ENCODE results near the gene CDHR4.
A peak's percentile ranks its signal among the peaks of the same experiment; 100 is the strongest.
"Not testable (repeated sequence)": the region's sequence is repeated elsewhere in the genome, so short reads cannot be mapped to it uniquely, and the experiment has no call there.

CDHR4 gene, protein sequence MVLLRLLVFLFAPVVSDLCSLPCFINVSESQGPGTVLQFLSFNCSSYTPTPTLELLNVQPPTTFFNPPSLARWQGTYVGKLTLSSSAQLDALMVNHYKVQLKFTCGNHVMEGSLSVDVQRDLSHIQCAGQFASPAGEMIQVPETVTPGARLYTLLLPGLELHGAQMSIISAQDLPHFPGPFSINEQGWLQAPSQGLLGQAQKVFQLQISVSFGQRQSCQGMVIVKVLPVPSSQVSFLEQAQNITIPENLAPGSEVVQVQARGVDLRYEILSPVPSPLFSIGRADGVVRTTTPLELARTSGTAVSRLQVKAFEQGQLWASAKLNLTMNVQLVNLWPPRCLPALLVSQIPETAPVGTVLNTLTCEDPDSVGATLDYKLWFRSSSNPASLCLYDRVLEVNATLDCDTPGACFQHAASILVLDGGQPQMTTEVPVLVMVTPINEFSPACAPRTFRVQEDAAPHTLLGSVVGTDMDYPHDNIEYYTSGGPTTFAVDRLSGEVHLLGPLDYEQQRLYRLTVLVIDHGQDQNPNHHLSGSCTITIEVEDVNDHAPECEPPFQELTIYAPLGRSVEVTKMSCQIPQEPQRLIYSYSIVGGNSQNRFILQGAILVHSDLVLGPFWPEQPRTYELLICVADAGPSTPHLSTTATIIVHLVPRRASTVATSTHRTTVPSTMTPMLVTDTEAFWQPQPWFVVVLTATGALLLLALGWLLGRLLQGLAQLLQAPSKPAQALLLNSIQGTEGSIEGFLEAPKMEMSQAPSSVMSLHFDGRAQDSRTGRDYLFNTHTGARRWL

DNA sequence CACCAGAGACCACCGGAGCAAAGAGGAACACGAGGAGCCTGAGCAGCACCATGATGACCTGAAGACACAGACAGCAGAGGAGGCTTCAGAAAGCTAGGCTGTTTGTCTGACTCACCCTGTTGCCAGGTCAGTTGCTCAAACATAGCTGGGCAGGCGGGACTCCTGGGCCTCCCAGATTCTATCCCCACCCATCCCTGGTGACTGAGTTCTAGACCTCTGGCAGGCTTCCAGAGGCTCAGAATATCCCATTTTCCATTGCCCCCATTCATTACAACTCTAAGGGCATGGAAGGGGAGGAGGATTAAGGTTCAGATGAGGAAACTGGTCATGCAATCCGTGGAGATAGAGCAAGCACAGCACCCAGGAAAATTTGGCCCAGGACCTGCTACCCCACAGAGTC, at the start of gene CDHR4:
Gene CDHR4 (minus strand): TSS at position 113 of the 400 bp plus-strand sequence. CDS start 61 bp downstream, at position 52.
- DNase-seq (ENCODE audit: low read depth, low spot score) = no peak

DNA sequence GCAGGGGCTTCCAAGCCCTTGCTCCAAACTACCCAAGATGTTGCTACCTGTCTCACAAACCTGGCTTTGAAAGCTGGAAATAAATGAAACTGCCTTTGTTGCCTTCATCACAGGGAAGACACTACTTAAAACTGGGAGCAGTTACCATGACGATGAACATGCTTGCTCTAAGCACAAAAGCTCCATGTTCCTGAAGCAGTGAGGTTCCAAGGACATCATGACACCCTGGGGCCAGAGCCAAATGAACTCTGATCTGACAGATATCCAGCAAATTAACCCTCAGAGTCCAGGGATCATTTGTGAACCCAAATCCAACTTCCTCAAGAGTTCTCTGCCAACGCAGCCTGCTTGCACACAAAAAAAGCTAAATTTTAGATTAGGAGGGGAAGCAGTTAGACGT, 46.0 kb upstream of the CDHR4 start:
- DNase-seq (ENCODE audit: low read depth, low spot score) = no peak

DNA sequence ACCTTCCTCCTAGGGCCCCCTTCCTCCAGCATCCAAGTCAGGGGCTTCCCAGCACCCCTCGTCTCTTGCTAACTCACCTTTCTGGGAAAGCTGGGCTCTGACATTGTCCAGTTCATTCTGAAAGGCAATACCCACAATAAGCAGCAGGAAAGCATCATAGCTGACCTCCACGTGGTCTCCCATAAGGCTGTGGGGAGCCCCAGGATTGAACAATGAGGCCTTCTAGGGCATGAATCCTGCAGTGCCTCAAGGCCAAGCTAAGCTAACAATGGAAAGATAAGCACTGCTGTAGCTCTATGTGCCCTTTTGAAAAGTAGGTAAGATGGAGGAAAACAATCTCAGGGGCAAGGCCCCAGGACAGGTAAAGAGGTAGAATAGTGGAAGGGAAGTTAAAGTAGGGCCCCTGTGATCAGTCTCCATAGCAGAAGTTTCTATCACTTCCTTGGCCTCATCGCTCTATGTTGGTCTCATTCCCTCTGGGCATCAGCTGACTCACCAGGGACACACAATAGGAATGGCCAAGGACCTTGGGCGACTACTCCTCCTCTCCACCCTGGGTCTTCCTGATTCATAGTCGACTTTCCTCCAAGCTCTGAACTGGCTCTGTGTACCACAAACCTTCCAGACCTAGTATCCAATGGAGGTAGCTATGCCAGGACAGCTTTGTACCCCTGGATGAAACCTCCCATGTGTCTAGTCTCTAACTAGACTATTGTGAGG, 45.0 kb upstream of the CDHR4 start:
- DNase-seq (ENCODE audit: low read depth, low spot score) = no peak

GRCh38 chr3:49842843-49843517, 43.3 kb upstream of the CDHR4 start:
- no peak for DNase-seq (ENCODE audit: low read depth, low spot score)

GRCh38 chr3:49841806-49842205, 42.1 kb upstream of the CDHR4 start:
- no peak for DNase-seq (ENCODE audit: low read depth, low spot score)

- no peak for DNase-seq (ENCODE audit: low read depth, low spot score)
Observed at GRCh38 chr3:49841126-49841696, 41.5 kb upstream of the CDHR4 start.

DNA sequence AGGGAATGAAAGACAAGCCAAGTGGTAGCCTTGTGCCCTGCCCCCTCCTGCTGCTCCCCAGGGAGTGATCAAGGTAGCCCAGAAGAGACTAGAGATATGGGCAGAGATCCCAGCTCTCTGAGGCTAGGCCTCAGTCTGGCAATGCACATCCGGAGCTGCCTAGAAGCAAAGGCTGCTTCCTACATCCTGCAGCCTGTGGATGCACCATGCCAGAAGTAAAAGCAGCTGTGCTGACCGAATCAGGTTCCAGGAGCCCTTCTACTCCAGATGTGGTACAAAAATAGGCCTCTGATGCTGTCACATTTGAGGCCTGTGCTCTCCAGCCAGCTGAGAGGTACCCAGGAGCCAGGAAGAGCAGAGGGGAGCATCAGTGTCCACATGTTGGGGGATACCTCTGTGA, 40.7 kb upstream of the CDHR4 start:
- DNase-seq (ENCODE audit: low read depth, low spot score) = no peak

DNA sequence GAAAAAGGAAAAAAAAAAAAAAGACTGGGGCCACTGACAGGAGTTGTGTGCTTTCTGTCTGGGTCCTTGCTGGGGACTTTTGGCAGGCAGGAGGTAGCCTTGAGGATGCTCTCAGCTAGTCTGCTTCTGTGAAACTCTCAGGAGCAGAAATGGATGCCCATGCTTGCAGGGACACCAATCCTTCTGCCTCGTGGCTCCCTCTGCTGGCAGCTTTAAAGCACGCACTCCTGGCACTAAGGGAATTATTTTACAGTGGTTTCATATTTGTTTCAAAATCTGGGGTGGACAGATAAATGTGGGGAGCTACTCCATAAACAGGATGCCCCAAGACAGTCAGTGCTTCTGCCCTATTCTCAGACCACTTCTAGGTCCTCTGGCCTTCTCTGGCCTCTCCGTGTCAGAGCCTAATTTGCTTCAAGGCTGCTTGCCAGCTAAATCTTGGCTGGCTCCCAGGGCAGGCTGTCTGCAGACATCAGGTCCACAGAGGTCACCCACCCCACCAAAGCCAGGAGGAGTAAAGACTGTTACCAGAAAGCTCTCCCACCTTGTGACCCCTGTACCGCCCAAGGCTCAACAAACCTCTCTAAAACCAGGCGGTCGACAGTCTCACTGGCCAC, 39.6 kb upstream of the CDHR4 start:
- peak; percentile 65 for DNase-seq (ENCODE audit: low read depth, low spot score)

DNA sequence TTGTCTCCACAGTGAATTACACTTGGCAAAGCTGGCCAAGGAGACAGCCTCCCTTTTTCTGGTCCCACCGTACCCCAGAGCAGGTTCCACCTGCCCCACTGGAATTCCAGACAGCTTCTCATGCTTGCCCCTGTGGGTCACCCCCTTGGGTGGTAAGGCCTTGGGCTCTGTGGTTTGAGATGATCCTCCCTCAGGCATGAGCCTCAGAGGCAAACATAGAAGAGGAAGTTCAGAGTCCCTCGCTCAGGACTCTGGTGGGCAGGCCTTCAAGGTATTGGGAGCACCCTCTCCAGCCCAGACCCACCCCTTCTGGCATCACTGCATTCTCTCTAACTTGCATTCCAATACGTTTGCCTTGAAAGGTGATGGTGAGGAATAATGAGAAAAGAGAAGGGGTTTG, 31.7 kb upstream of the CDHR4 start:
- no peak for DNase-seq (ENCODE audit: low read depth, low spot score)

- DNase-seq (ENCODE audit: low read depth, low spot score) = no peak
Observed at GRCh38 chr3:49826016-49826415, 26.3 kb upstream of the CDHR4 start.

DNA sequence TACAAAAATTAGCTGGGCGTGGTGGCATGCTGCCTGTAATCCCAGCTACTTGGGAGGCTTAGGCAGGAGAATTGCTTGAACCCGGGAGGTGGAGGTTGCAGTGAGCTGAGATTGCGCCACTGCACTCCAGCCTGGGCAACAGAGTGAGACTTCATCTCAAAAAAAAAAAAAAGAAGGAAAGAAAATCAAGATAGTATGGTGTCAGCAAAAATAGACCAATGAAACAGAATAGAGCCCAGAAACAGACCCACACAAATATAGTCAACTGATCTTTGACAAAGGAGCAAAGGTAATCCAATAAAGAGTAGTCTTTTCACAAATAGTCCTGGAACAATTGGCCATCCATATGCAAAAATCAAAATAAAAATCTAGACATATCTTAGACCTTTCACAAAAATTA, 23.5 kb upstream of the CDHR4 start:
- DNase-seq (ENCODE audit: low read depth, low spot score) = not testable (repeated sequence)

DNA sequence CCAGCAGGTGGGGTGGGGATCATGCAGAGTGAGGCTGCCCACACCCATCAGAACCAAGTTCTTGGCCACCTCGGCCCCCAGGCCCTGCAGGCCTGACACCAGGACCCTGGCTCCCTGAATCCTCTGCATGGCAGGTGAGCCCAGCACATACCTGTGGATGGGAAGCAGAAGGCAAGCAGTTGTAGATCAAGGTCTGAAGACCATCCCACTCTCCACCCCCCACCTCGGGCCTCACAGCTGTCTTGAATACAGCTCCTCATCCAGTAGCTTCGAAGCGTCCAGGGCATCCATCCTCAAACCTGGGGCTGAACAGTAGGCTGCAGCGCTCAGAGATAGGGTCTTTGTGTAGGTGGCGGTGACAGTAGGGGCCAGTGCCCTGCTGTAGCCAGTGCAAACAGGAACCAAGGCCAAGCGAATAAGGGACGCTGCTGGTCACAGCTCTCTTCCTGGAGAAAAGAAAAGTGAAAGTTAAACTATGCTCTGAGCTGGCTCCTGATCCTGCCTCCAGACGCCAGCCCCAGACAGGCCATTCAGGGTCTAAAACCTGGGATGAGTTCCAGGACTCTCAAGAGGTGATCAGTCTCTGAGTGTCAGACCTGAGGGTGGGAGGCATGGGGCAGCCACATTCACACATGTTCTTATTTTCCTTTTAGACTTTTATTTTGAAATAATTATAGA, 14.0 kb upstream of the CDHR4 start, which contains the start of gene UBA7:
Gene UBA7 (minus strand): TSS at position 457 of the 678 bp plus-strand sequence. CDS start 166 bp downstream, at position 291.
- no peak for DNase-seq (ENCODE audit: low read depth, low spot score)

DNA sequence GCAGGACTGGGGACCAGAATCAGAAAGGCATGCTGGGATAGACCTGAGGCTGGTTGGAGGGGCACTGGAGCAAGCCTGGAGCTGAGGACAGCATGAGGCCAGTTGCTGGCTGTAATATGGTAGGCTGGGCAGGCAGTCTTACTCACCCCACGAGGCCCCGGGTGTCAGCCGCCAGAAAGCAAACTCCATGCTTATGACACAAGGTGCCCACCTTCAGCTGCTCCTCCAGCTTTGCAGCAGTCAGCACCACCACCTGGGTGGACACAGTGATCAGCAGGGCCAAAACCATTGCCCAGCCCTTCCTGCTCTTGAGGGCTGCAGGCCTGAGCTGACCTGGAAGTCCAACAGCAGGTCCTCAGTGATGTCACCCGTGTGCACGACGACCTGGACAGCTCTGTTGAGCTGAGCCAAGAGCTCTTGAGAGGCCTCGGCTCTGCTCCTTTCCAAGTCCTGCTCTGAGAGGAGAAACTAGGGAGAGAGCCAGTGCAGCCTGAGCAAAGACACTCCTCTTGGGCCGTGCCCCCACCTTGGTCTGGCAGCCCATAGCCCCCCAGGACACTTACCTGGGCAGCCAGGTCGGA, 13.3 kb upstream of the CDHR4 start:
- DNase-seq (ENCODE audit: low read depth, low spot score) = no peak

- DNase-seq (ENCODE audit: low read depth, low spot score) = no peak
Observed at GRCh38 chr3:49807431-49808114, 7.9 kb upstream of the CDHR4 start.

DNA sequence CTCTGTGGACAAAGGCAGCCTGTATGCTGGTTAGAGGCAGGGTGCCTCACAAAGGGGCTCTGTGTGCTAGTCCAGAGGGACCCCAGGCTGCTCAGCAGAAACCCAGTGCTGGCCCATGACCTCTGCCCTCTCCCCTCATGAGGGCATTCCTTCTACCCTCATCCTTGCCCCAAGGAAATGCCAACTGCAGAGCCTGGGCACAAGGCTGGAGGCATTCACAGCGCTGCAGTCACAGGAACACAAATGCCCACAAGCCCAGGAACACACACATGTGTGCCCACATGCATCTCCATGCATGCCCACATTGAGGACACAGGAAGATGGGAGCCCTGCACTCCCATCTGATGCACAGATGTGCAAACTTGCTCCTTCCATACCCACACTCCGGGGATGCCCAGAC, 7.2 kb upstream of the CDHR4 start:
- DNase-seq (ENCODE audit: low read depth, low spot score) = no peak

GRCh38 chr3:49805897-49806701, 6.4 kb upstream of the CDHR4 start:
- no peak for DNase-seq (ENCODE audit: low read depth, low spot score)

GRCh38 chr3:49805367-49805782, 5.7 kb upstream of the CDHR4 start:
- no peak for DNase-seq (ENCODE audit: low read depth, low spot score)

Data from activated CD4-positive, CD25-positive, alpha-beta regulatory T cell treated with anti-CD3 and anti-CD28 coated beads, Interleukin-2, amount 50 U/mL, for 16 hours (primary cell).